GM12892 (cell line): ENCODE data around the gene RFTN1.

ENCODE experiments used
- POLR2A ChIP-seq: IDR thresholded peaks from 2 replicates; pipeline ENCODE4 v1.6.1; 2011; ENCODE audit warnings: low read depth, low read length, control low read depth
- POLR2AphosphoS5 ChIP-seq: IDR thresholded peaks from 2 replicates; pipeline ENCODE4 v1.6.1; 2011; ENCODE audit warnings: low read depth, low read length, control low read depth

DNA sequence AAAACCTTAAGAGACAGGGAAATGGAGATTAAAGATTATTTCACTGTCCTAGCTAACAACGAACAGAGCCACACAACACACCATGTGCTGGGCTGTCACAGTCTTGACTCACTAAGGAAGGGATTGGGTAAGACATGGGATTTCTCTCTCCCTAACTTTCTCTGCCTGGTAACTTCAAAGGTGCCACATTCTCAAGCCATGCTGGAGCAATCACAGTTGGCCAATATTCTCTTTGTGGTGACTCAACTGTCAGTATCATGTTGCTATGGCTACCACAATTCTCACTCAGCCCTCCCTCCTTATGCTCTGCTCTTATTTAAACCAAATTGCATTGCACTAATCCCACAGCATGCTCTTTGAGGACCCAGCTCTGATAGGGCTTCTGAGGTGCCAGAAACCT is 174.5 kb downstream of the RFTN1 start:
- TF ChIP-seq POLR2A: no peak
- TF ChIP-seq POLR2AphosphoS5: no peak
